SKM-1 (cell line): ENCODE measurements around the gene CLEC16A.
"Not testable (repeated sequence)": the region's sequence is repeated elsewhere in the genome, so short reads cannot be mapped to it uniquely, and the experiment has no call there.

Experiments used
- DNase-seq: peaks from one replicate; lab custom pipeline; 2025; ENCODE audit not compliant: unreplicated experiment; lab: John Stamatoyannopoulos, UW

CLEC16A gene

GRCh38 chr16:10965440-10966061 lies 21.2 kb downstream of the CLEC16A start:
- no peak for DNase-seq

- DNase-seq: no peak
These were observed 21.8 kb downstream of the CLEC16A start for GRCh38 chr16:10966129-10966528.

- DNase-seq: not testable (repeated sequence)
These were observed 22.2 kb downstream of the CLEC16A start for GRCh38 chr16:10966559-10966958.

- no peak for DNase-seq
These were observed 23.6 kb downstream of the CLEC16A start for GRCh38 chr16:10967986-10968385.

GRCh38 chr16:10968498-10968897 lies 24.1 kb downstream of the CLEC16A start:
- DNase-seq: no peak

GRCh38 chr16:10969615-10970014 lies 25.3 kb downstream of the CLEC16A start:
- no peak for DNase-seq

GRCh38 chr16:10970065-10970464 lies 25.7 kb downstream of the CLEC16A start:
- DNase-seq: no peak

GRCh38 chr16:10971560-10971961 lies 27.2 kb downstream of the CLEC16A start:
- peak; percentile 34 for DNase-seq

GRCh38 chr16:10972108-10972818 lies 27.9 kb downstream of the CLEC16A start:
- DNase-seq: no peak

- no peak for DNase-seq
These were observed 28.6 kb downstream of the CLEC16A start for GRCh38 chr16:10972819-10973464.

- DNase-seq: no peak
These were observed 32.3 kb downstream of the CLEC16A start for GRCh38 chr16:10976634-10977033.

- DNase-seq: no peak
These were observed 33.8 kb downstream of the CLEC16A start for GRCh38 chr16:10978124-10978523.

- DNase-seq: no peak
These were observed 34.6 kb downstream of the CLEC16A start for GRCh38 chr16:10978871-10979446.

GRCh38 chr16:10979717-10980601 lies 35.6 kb downstream of the CLEC16A start:
- DNase-seq: no peak

- no peak for DNase-seq
These were observed 36.4 kb downstream of the CLEC16A start for GRCh38 chr16:10980813-10981212.

GRCh38 chr16:10981697-10982216 lies 37.4 kb downstream of the CLEC16A start:
- DNase-seq: peak; percentile 18

- no peak for DNase-seq
These were observed 38.2 kb downstream of the CLEC16A start for GRCh38 chr16:10982465-10983150.

- no peak for DNase-seq
These were observed 38.8 kb downstream of the CLEC16A start for GRCh38 chr16:10983159-10983558.

GRCh38 chr16:10984509-10984908 lies 40.1 kb downstream of the CLEC16A start:
- no peak for DNase-seq
